SK-N-SH treated with all-trans-retinoic acid at 6 μM for 48 hours (cell line): Measurements from ENCODE around the gene TFF3.

ENCODE experiments used
- OSR1 ChIP-seq: fragments of 250-450 bp; sonication (Bioruptor Pico); IDR thresholded peaks from 2 replicates; pipeline ENCODE4 v1.8.0; 2022; ENCODE audit warnings: moderate library complexity, mild to moderate bottlenecking, inconsistent platforms
- TOX ChIP-seq: fragments of 250-450 bp; sonication (Bioruptor Pico); IDR thresholded peaks from 2 replicates; pipeline ENCODE4 v1.8.0; 2021; ENCODE audit warnings: mild to moderate bottlenecking, moderate library complexity, borderline replicate concordance
- ZFP3 ChIP-seq: fragments of 250-450 bp; sonication (Bioruptor Pico); IDR thresholded peaks from 2 replicates; pipeline ENCODE4 v1.5.0; 2020; ENCODE audit warnings: mild to moderate bottlenecking, moderate library complexity
- ZNF70 ChIP-seq: fragments of 450-650 bp; formaldehyde crosslinking; IDR thresholded peaks from 2 replicates; pipeline ENCODE4 v1.5.0; 2020; ENCODE audit warnings: mild to moderate bottlenecking, moderate library complexity

DNA sequence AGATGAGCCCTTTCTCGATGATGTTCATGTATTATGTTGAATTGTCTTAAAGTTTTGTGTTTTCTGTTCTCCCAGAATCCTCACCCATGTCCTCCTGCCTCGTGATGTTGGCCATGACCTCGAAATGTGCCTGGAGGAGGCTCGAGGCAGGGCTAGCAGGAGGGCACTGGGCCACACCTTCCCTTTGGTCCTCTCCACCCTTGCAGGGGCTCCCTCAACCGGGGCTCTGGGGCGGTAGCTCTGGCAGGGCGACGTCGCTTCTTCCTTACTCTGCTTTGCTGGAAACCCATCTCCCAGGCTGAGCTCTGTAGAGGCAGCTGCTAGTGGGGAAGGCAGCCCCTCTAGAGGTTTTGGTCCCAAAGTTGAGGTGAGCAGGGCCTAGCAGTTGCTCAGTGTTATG is 14.3 kb downstream of the TFF3 start:
- no peak for TF ChIP-seq TOX (CRISPR knock-in tag)
- no peak for TF ChIP-seq OSR1
- TF ChIP-seq ZFP3 (CRISPR knock-in tag) = no peak
- no peak for TF ChIP-seq ZNF70 (CRISPR knock-in tag)
